Mesothelial cell of epicardium (in vitro differentiated cells): ENCODE measurements around the gene MAGI2. TPM values are rescaled to one million over a fixed set of nuclear protein-coding genes. Genes with fewer than 3 reads are reported as not detected.

Experiments
- DNase-seq, 2 experiments: peaks; one replicate each; pipeline ENCODE4 v3.0.0; 2021; ENCODE audit warnings: low spot score in 2 of 2; ENCODE audit not compliant: unreplicated experiment in 2 of 2
- H3K27ac Mint-ChIP-seq: 2 replicates; pipeline ENCODE4 v1.8.0; 2021; ENCODE audit warnings: mixed read lengths
- H3K27me3 Mint-ChIP-seq: 2 replicates; pipeline ENCODE4 v1.8.0; 2021; ENCODE audit warnings: low read depth, mixed read lengths
- H3K36me3 Mint-ChIP-seq: 2 replicates; pipeline ENCODE4 v1.8.0; 2021; ENCODE audit warnings: mixed read lengths
- H3K4me1 Mint-ChIP-seq: 2 replicates; pipeline ENCODE4 v1.8.0; 2021; ENCODE audit warnings: mixed read lengths
- H3K4me3 Mint-ChIP-seq: 2 replicates; pipeline ENCODE4 v1.8.0; 2021; ENCODE audit warnings: mild to moderate bottlenecking, moderate library complexity, mixed read lengths
- H3K9me3 Mint-ChIP-seq: 2 replicates; pipeline ENCODE4 v1.8.0; 2021; ENCODE audit warnings: mixed read lengths
- CTCF ChIP-seq: fragments of 200-600 bp; sonication (generic); IDR thresholded peaks from one replicate; pipeline ENCODE4 v1.5.0; 2021; ENCODE audit warnings: antibody characterized with exemption; ENCODE audit not compliant: unreplicated experiment
- total RNA-seq: library from RNA; stranded (reverse); gene quantifications from 3 replicates; pipeline ENCODE4 v1.2.1, GENCODE V29; 2021

The MAGI2 gene
- total RNA-seq, 1 donor from 2014 or later = 38.4 TPM

- Mint-ChIP-seq H3K27ac (no peak overlapping the region), H3K4me1 (no peaks in the 10 kb centered on the region), H3K27me3 (peaks cover 30% of the 10 kb centered on the region), H3K36me3 (no peaks in the 10 kb centered on the region), H3K9me3 (no peaks in the 10 kb centered on the region), H3K4me3 (no peak overlapping the region)
- no peak for TF ChIP-seq CTCF
- DNase-seq = no peak
Observed at GRCh38 chr7:78529392-78529791, 924.1 kb downstream of the MAGI2 start.

- H3K4me1 Mint-ChIP-seq = peaks cover 4% of the 10 kb centered on the region
- H3K27ac Mint-ChIP-seq = no peak overlapping the region
Observed at GRCh38 chr7:78528964-78529363, 924.5 kb downstream of the MAGI2 start.

GRCh38 chr7:78523930-78524329 lies 929.5 kb downstream of the MAGI2 start:
- Mint-ChIP-seq H3K4me3 (no peak overlapping the region), H3K4me1 (peaks cover 10% of the 10 kb centered on the region), H3K9me3 (no peaks in the 10 kb centered on the region), H3K27ac (peak overlapping the region; percentile 31), H3K27me3 (peaks cover 6% of the 10 kb centered on the region), H3K36me3 (no peaks in the 10 kb centered on the region)
- no peak for TF ChIP-seq CTCF
- no peak for DNase-seq

More at GRCh38 chr7:78528964-78529363, 924.5 kb downstream of the MAGI2 start:
- no peak for DNase-seq
- H3K4me3 Mint-ChIP-seq = no peak overlapping the region
- no peaks in the 10 kb centered on the region for H3K36me3 Mint-ChIP-seq
- no peaks in the 10 kb centered on the region for H3K9me3 Mint-ChIP-seq
- peaks cover 30% of the 10 kb centered on the region for H3K27me3 Mint-ChIP-seq
- no peak for TF ChIP-seq CTCF

- Mint-ChIP-seq H3K4me1 (peaks cover 10% of the 10 kb centered on the region), H3K27me3 (no peaks in the 10 kb centered on the region), H3K9me3 (no peaks in the 10 kb centered on the region), H3K36me3 (no peaks in the 10 kb centered on the region), H3K27ac (no peak overlapping the region), H3K4me3 (no peak overlapping the region)
- DNase-seq = no peak
- no peak for TF ChIP-seq CTCF
Observed at GRCh38 chr7:78521961-78522360, 931.5 kb downstream of the MAGI2 start.

- TF ChIP-seq CTCF = no peak
- Mint-ChIP-seq H3K36me3 (no peaks in the 10 kb centered on the region), H3K4me3 (no peak overlapping the region), H3K27ac (no peak overlapping the region), H3K9me3 (no peaks in the 10 kb centered on the region), H3K4me1 (no peaks in the 10 kb centered on the region), H3K27me3 (peaks cover 4% of the 10 kb centered on the region)
- DNase-seq = no peak
Observed at GRCh38 chr7:78516450-78516849, 937.0 kb downstream of the MAGI2 start.

- no peak for TF ChIP-seq CTCF
- H3K9me3 Mint-ChIP-seq = no peaks in the 10 kb centered on the region
Observed at GRCh38 chr7:78514634-78515033, 938.8 kb downstream of the MAGI2 start.

More at GRCh38 chr7:78514634-78515033, 938.8 kb downstream of the MAGI2 start:
- H3K27me3 Mint-ChIP-seq = peaks cover 6% of the 10 kb centered on the region
- no peaks in the 10 kb centered on the region for H3K4me1 Mint-ChIP-seq
- no peak overlapping the region for H3K4me3 Mint-ChIP-seq
- no peaks in the 10 kb centered on the region for H3K36me3 Mint-ChIP-seq
- no peak overlapping the region for H3K27ac Mint-ChIP-seq
- DNase-seq = no peak
